Prostate gland (tissue), 2 donors: ENCODE results near the gene INTS14. TPM values are rescaled to one million over a fixed set of nuclear protein-coding genes. Genes with fewer than 3 reads are reported as not detected.
"Not testable (repeated sequence)": the region's sequence is repeated elsewhere in the genome, so short reads cannot be mapped to it uniquely, and the experiment has no call there.

Source experiments
- DNase-seq: peaks from one replicate; pipeline ENCODE4 v3.0.0-alpha.2; 2019; ENCODE audit warnings: low spot score
- H3K27ac ChIP-seq, 2 donors: fragments of 200-600 bp; sonication (generic); 2 replicates each; pipeline ENCODE4 v1.5.1; 2017 to 2019
- H3K27me3 ChIP-seq: fragments of 200-600 bp; sonication (generic); replicated peaks from 2 replicates; pipeline ENCODE4 v1.5.1; 2019; ENCODE audit not compliant: insufficient read depth
- H3K36me3 ChIP-seq, 2 donors: fragments of 200-600 bp; sonication (generic); 1 replicate in 1 of 2; 2 replicates in 1 of 2; pipeline versions ENCODE4 v1.5.1 to v1.8.1; 2017 to 2019
- H3K4me1 ChIP-seq: fragments of 200-600 bp; sonication (generic); replicated peaks from 2 replicates; pipeline ENCODE4 v1.5.1; 2019
- H3K4me3 ChIP-seq, 2 donors: fragments of 200-600 bp; sonication (generic); 2 replicates each; pipeline ENCODE4 v1.5.1; 2017 to 2019
- H3K9me3 ChIP-seq: fragments of 200-600 bp; sonication (generic); 2 replicates; pipeline ENCODE4 v1.5.1; 2017
- CTCF ChIP-seq, 4 experiments: fragments of 200-600 bp in 2 of 4; fragments of 450-650 bp in 2 of 4; sonication (generic) in 2 of 4; IDR thresholded peaks; 1 replicate in 3 of 4; 2 replicates in 1 of 4; pipeline ENCODE4 v1.5.1; 2016 to 2019; ENCODE audit warnings: antibody characterized with exemption in 4 of 4, mild to moderate bottlenecking in 2 of 4, moderate library complexity in 2 of 4
- POLR2A ChIP-seq: fragments of 450-650 bp; IDR thresholded peaks from one replicate; pipeline ENCODE4 v1.6.1; 2016; ENCODE audit warnings: antibody characterized with exemption, mild to moderate bottlenecking
- POLR2AphosphoS5 ChIP-seq: sonication (generic); formaldehyde crosslinking; IDR thresholded peaks from one replicate; pipeline ENCODE4 v1.6.1; 2017; ENCODE audit warnings: antibody characterized with exemption
- WGBS: methylation state at CpG from one replicate; pipeline ENCODE4 v1.1.5; 2018; 5-methylcytosine and 5-hydroxymethylcytosine counted together
- intact Hi-C: fragments of 100-400 bp; cut with DNase I; formaldehyde crosslinking; loops from one replicate; pipeline ENCODE4 v1.14.2; 2022
- total RNA-seq, 2 donors: library from RNA; depleted of rRNA; stranded (reverse); fragments of >200 nt; gene quantifications; one replicate each; pipeline ENCODE4 v1.1.0, GENCODE V29; 2016

INTS14 gene
- total RNA-seq, 2 donors from 2014 or later = 39.4 to 55.2 TPM

GRCh38 chr15:65619626-65620290 lies 8.8 kb upstream of the INTS14 start:
- H3K27ac ChIP-seq = no peak overlapping the region
- TF ChIP-seq POLR2A (no peak), POLR2AphosphoS5 (no peak), CTCF (IDR thresholded peaks at IDR 0.05) (no peak)
- H3K9me3 ChIP-seq = no peaks in the 10 kb centered on the region
- H3K36me3 ChIP-seq = no peaks in the 10 kb centered on the region
- intact Hi-C loops = no loop called here
- 73% methylated on average over 5 of the region's 5 CpGs for WGBS
- H3K27me3 ChIP-seq = no peaks in the 10 kb centered on the region
- no peaks in the 10 kb centered on the region for H3K4me1 ChIP-seq
- DNase-seq = no peak
- H3K4me3 ChIP-seq = no peak overlapping the region

- no peak for TF ChIP-seq CTCF (IDR thresholded peaks at IDR 0.05)
- TF ChIP-seq POLR2A = no peak
- no peak for TF ChIP-seq POLR2AphosphoS5
- intact Hi-C loops = no loop called here
- Histone ChIP-seq H3K9me3 (no peaks in the 10 kb centered on the region), H3K36me3 (no peaks in the 10 kb centered on the region), H3K4me3 (no peak overlapping the region), H3K27me3 (no peaks in the 10 kb centered on the region), H3K4me1 (no peaks in the 10 kb centered on the region), H3K27ac (no peak overlapping the region)
- no peak for DNase-seq
- 71% methylated on average over 5 of the region's 5 CpGs for WGBS
These were observed 7.7 kb upstream of the INTS14 start for GRCh38 chr15:65618560-65619109.

GRCh38 chr15:65615887-65616286 lies 5.0 kb upstream of the INTS14 start:
- H3K9me3 ChIP-seq, H3K36me3 ChIP-seq, H3K4me1 ChIP-seq, H3K4me3 ChIP-seq, H3K27ac ChIP-seq, H3K27me3 ChIP-seq, intact Hi-C loops, DNase-seq: not testable (repeated sequence)
- WGBS = 100% methylated on average over 1 of the region's 1 CpG

GRCh38 chr15:65612949-65613744 lies 2.2 kb upstream of the INTS14 start:
- no peaks in the 10 kb centered on the region for H3K9me3 ChIP-seq
- intact Hi-C loops = no loop called here
- WGBS = 80% methylated on average over 6 of the region's 6 CpGs
- DNase-seq = no peak
- H3K36me3 ChIP-seq = no peaks in the 10 kb centered on the region
- H3K4me3 ChIP-seq = no peak overlapping the region
- no peak for TF ChIP-seq POLR2AphosphoS5
- no peak for TF ChIP-seq CTCF (IDR thresholded peaks at IDR 0.05)
- H3K4me1 ChIP-seq = peaks cover 4% of the 10 kb centered on the region
- H3K27ac ChIP-seq = no peak overlapping the region
- no peaks in the 10 kb centered on the region for H3K27me3 ChIP-seq

- 42% methylated on average over 2 of the region's 2 CpGs for WGBS
- Histone ChIP-seq H3K9me3 (no peaks in the 10 kb centered on the region), H3K4me1 (peaks cover 4% of the 10 kb centered on the region), H3K27ac (no peak overlapping the region), H3K4me3 (no peak overlapping the region), H3K36me3 (no peaks in the 10 kb centered on the region), H3K27me3 (no peaks in the 10 kb centered on the region)
- no peak for DNase-seq
- intact Hi-C loops = no loop called here
- TF ChIP-seq POLR2A (no peak), POLR2AphosphoS5 (no peak), CTCF (IDR thresholded peaks at IDR 0.05) (no peak)
These were observed 1.6 kb upstream of the INTS14 start for GRCh38 chr15:65612616-65612946.
